ENCODE data around the gene AMD1. TPM values are rescaled to one million over a fixed set of nuclear protein-coding genes. Genes with fewer than 3 reads are reported as not detected.

Gene AMD1
- polyA plus RNA-seq (2011; rRNA removed) (106 and 147 TPM in 2 replicates), polyA plus RNA-seq (2017; fragmentation: RNase III; extraction: RNeasy Plus Mini Kit Qiagen cat#74134 plus additional on column Dnase treatment) (82.3 to 89.2 TPM (median 83.6 TPM) in 3 replicates), polyA minus RNA-seq (2011; rRNA and poly(A)+ RNA removed) (42.2 and 46.0 TPM in 2 replicates)
- polyA plus RNA-seq (2012; cell fraction: cytosol; rRNA removed): 21.5 and 23.1 TPM in 2 replicates
- polyA plus RNA-seq (2012; cell fraction: nucleus; rRNA removed): 5.9 and 10.0 TPM in 2 replicates

DNA sequence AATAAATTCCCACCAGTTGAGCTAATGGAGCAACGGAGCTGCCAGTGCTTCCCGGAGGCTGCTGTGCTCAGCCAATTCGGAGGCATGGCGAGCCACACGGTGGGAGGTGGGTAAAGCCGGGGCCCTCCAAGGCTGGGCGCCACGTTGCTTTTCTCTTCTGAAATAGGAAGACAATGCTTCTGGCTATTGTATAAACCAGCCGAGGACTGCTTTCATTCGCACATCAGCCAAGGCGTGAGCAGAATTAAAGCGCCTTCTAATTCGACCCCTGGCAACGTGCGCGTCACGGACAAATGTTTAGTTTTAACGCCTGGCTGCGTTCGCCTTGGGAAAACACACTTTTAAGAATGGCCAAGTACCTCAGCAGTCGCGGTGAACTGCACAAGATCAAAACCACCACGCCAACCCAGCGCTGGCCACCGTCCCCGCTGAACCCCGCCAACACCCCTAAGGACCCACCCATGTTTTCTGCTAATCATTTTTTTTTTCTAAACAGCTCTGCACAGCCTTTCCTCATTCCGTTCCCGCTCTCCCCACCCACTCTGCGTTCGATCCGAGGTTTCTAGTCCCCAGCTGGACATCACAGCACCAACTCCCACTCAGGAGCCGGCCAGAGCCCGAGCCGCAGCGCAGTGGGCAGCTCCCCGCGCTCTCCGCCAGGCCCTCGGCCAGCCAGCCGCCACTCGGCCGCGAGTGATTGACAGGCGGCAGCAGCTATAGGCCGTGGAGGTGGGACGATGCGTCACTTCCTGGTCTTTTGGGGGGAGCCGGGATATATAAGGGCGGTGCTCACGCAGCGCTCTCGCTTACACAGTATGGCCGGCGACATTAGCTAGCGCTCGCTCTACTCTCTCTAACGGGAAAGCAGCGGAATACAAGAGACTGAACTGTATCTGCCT, at the start of gene AMD1:
Gene AMD1 (plus strand): TSS at position 805 of the 899 bp plus-strand sequence. CDS start 321 bp downstream, outside the sequence.
- ChIA-PET POLR2A (interaction anchor here (0.6 to 6.8 kb wide), 32 partner anchors 8 to 729 kb away, joined by 3 to 162 read pairs (median 4); partner anchors contain the start of genes CDK19, GTF3C6 and RPF2), CTCF (interaction anchor here (0.6 to 2.0 kb wide), 6 partner anchors 23 to 192 kb away, joined by 3 to 7 read pairs (median 3); no protein-coding TSS in a partner anchor)
- no peak for FAIRE-seq
- Histone ChIP-seq H3K4me1 (peaks cover 25% of the 10 kb centered on the region), H3K27ac (peak within 1 kb of the TSS; percentile 94 to 99), H3K9me3 (no peaks in the 10 kb centered on the region), H3K4me2 (peak within 1 kb of the TSS; percentile 82), H3K4me3 (peak within 1 kb of the TSS; percentile 86)
- under 1% methylated on average over 57 of the region's 59 CpGs for WGBS (ENCODE audit: missing lambda C conversion rate)
- peak; percentile 87 to 96 for DNase-seq (ENCODE audit: low read depth in 1 of 2, low spot score in 1 of 2)
- ATAC-seq: peak; percentile 86 to 89
- no peak for TF ChIP-seq JUNB (IDR thresholded peaks at IDR 0.05)
- TF ChIP-seq CBX2 (IDR thresholded peaks at IDR 0.05; ENCODE audit: borderline replicate concordance, low read depth): no peak
- TF ChIP-seq, protein P1, sequence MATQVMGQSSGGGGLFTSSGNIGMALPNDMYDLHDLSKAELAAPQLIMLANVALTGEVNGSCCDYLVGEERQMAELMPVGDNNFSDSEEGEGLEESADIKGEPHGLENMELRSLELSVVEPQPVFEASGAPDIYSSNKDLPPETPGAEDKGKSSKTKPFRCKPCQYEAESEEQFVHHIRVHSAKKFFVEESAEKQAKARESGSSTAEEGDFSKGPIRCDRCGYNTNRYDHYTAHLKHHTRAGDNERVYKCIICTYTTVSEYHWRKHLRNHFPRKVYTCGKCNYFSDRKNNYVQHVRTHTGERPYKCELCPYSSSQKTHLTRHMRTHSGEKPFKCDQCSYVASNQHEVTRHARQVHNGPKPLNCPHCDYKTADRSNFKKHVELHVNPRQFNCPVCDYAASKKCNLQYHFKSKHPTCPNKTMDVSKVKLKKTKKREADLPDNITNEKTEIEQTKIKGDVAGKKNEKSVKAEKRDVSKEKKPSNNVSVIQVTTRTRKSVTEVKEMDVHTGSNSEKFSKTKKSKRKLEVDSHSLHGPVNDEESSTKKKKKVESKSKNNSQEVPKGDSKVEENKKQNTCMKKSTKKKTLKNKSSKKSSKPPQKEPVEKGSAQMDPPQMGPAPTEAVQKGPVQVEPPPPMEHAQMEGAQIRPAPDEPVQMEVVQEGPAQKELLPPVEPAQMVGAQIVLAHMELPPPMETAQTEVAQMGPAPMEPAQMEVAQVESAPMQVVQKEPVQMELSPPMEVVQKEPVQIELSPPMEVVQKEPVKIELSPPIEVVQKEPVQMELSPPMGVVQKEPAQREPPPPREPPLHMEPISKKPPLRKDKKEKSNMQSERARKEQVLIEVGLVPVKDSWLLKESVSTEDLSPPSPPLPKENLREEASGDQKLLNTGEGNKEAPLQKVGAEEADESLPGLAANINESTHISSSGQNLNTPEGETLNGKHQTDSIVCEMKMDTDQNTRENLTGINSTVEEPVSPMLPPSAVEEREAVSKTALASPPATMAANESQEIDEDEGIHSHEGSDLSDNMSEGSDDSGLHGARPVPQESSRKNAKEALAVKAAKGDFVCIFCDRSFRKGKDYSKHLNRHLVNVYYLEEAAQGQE (IDR thresholded peaks at IDR 0.05): no peak; the same call in 1 of the 2 replicates
- no peak for TF ChIP-seq ZC3H11A (IDR thresholded peaks at IDR 0.05)
- TF ChIP-seq, protein P2, sequence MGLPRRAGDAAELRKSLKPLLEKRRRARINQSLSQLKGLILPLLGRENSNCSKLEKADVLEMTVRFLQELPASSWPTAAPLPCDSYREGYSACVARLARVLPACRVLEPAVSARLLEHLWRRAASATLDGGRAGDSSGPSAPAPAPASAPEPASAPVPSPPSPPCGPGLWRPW (IDR thresholded peaks at IDR 0.05): no peak
- TF ChIP-seq, protein P3, sequence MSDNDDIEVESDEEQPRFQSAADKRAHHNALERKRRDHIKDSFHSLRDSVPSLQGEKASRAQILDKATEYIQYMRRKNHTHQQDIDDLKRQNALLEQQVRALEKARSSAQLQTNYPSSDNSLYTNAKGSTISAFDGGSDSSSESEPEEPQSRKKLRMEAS (IDR thresholded peaks at IDR 0.05): peak; percentile 22
- no peak for TF ChIP-seq POLR2AphosphoS2 (conservative IDR thresholded peaks at IDR 0.05; ENCODE audit: low read length)
- peak; percentile 97 for TF ChIP-seq POLR2A (IDR thresholded peaks at IDR 0.05; ENCODE audit: low read length)
- TF ChIP-seq, protein P4, sequence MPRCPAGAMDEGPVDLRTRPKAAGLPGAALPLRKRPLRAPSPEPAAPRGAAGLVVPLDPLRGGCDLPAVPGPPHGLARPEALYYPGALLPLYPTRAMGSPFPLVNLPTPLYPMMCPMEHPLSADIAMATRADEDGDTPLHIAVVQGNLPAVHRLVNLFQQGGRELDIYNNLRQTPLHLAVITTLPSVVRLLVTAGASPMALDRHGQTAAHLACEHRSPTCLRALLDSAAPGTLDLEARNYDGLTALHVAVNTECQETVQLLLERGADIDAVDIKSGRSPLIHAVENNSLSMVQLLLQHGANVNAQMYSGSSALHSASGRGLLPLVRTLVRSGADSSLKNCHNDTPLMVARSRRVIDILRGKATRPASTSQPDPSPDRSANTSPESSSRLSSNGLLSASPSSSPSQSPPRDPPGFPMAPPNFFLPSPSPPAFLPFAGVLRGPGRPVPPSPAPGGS (IDR thresholded peaks at IDR 0.05): peak; percentile 98
- TF ChIP-seq MYC (IDR thresholded peaks at IDR 0.05; ENCODE audit: borderline replicate concordance, low read length): 0 out of 2 replicates have a peak, but pooled peaks have one; percentile 28
- TF ChIP-seq JUN (IDR thresholded peaks at IDR 0.05): peak; percentile 93; a peak in 3 of 5 replicates
- no peak for TF ChIP-seq RNF2 (IDR thresholded peaks at IDR 0.05; ENCODE audit: borderline replicate concordance, low read depth)
- peak; percentile 43 for TF ChIP-seq PHF8 (IDR thresholded peaks at IDR 0.05; ENCODE audit: borderline replicate concordance, low read depth)
- TF ChIP-seq FOSL2 (IDR thresholded peaks at IDR 0.05): no peak
- no peak for TF ChIP-seq FOSL2 (CRISPR knock-in tag; IDR thresholded peaks at IDR 0.05)
- 0 out of 2 replicates have a peak, but pooled peaks have one; percentile 57 for TF ChIP-seq RFX5 (IDR thresholded peaks at IDR 0.05)
- TF ChIP-seq, protein P5, sequence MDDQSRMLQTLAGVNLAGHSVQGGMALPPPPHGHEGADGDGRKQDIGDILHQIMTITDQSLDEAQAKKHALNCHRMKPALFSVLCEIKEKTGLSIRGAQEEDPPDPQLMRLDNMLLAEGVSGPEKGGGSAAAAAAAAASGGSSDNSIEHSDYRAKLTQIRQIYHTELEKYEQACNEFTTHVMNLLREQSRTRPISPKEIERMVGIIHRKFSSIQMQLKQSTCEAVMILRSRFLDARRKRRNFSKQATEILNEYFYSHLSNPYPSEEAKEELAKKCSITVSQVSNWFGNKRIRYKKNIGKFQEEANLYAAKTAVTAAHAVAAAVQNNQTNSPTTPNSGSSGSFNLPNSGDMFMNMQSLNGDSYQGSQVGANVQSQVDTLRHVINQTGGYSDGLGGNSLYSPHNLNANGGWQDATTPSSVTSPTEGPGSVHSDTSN (IDR thresholded peaks at IDR 0.05): peak; percentile 97

Measured in A549 (cell line).